ENCODE results near the gene PLCB1.

- TF ChIP-seq MAX (IDR thresholded peaks at IDR 0.05; ENCODE audit: low read depth, low read length) (no peak), CTCF (IDR thresholded peaks at IDR 0.05; ENCODE audit: low read depth, low read length) (no peak), POLR2A (IDR thresholded peaks at IDR 0.05; ENCODE audit: extremely low read depth, insufficient read length) (no peak), MYC (IDR thresholded peaks at IDR 0.05; ENCODE audit: low read depth, low read length) (no peak)
Measured at GRCh38 chr20:8292793-8293192, 160.7 kb downstream of the PLCB1 start.
